WTC11 (cell line): Measurements from ENCODE around the gene ZNF26. TPM values are rescaled to one million over a fixed set of nuclear protein-coding genes. Genes with fewer than 3 reads are reported as not detected.

Source experiments
- ATAC-seq: fragments of 200-7000 bp; cut with Tn5 transposase; 2 replicates; pipeline ENCODE4 v1.10.0; 2021; ENCODE audit warnings: mild to moderate bottlenecking, moderate library complexity
- CTCF ChIA-PET: fragments of 300-600 bp; sonication (Branson Sonifier 250); formaldehyde crosslinking; loops from one replicate; lab custom pipeline; 2021; ENCODE audit warnings: antibody characterized with exemption; lab: Charles Lee
- POLR2A ChIA-PET: fragments of 350-600 bp; sonication (Branson Sonifier 250); formaldehyde crosslinking; loops from one replicate; lab custom pipeline; 2021; ENCODE audit warnings: antibody characterized with exemption; lab: Charles Lee
- DNase-seq: peaks from one replicate; pipeline ENCODE4 v3.0.0; 2021; ENCODE audit warnings: low spot score
- H3K27ac Mint-ChIP-seq: 2 replicates; pipeline ENCODE4 v1.8.0; 2021; ENCODE audit warnings: mixed read lengths
- H3K27me3 Mint-ChIP-seq: 2 replicates; pipeline ENCODE4 v1.8.0; 2021; ENCODE audit warnings: low read depth, mild to moderate bottlenecking, moderate library complexity, mixed read lengths
- H3K36me3 Mint-ChIP-seq: 2 replicates; pipeline ENCODE4 v1.8.0; 2021; ENCODE audit warnings: mixed read lengths
- H3K4me1 Mint-ChIP-seq: 2 replicates; pipeline ENCODE4 v1.8.0; 2022; ENCODE audit warnings: mixed read lengths
- H3K4me3 Mint-ChIP-seq: 2 replicates; pipeline ENCODE4 v1.8.0; 2021; ENCODE audit warnings: mild to moderate bottlenecking, moderate library complexity, mixed read lengths
- H3K9me3 Mint-ChIP-seq: 2 replicates; pipeline ENCODE4 v1.8.0; 2021; ENCODE audit warnings: mixed read lengths
- ATF1 ChIP-seq: sonication (generic); formaldehyde crosslinking; IDR thresholded peaks from 2 replicates; pipeline ENCODE4 v1.8.1; 2023; ENCODE audit warnings: mild to moderate bottlenecking, moderate library complexity, missing genetic modification reagents
- GRHL2 ChIP-seq: fragments of 250-450 bp; sonication (Bioruptor Pico); IDR thresholded peaks from 2 replicates; pipeline ENCODE4 v1.8.0; 2022; ENCODE audit warnings: mild to moderate bottlenecking, moderate library complexity; ENCODE audit not compliant: insufficient replicate concordance, severe bottlenecking
- IRF2 ChIP-seq: sonication (generic); formaldehyde crosslinking; IDR thresholded peaks from 2 replicates; pipeline ENCODE4 v1.8.0; 2022; ENCODE audit warnings: low read depth, missing genetic modification reagents, borderline replicate concordance
- JUN ChIP-seq: sonication (generic); formaldehyde crosslinking; IDR thresholded peaks from 2 replicates; pipeline ENCODE4 v1.8.0; 2023; ENCODE audit warnings: mild to moderate bottlenecking, missing genetic modification reagents
- NFATC4 ChIP-seq: fragments of 250-450 bp; sonication (Bioruptor Pico); IDR thresholded peaks from 2 replicates; pipeline ENCODE4 v1.9.0; 2021; ENCODE audit warnings: mild to moderate bottlenecking
- NFE2L1 ChIP-seq: sonication (generic); formaldehyde crosslinking; IDR thresholded peaks from 2 replicates; pipeline ENCODE4 v1.8.1; 2023; ENCODE audit warnings: missing genetic modification reagents
- NFYB ChIP-seq: sonication (generic); formaldehyde crosslinking; conservative IDR thresholded peaks from 2 replicates; pipeline ENCODE4 v1.8.0; 2022; ENCODE audit warnings: low read depth, missing genetic modification reagents
- NR1H2 ChIP-seq: sonication (generic); formaldehyde crosslinking; IDR thresholded peaks from 2 replicates; pipeline ENCODE4 v1.9.0; 2021; ENCODE audit warnings: mild to moderate bottlenecking, moderate library complexity, missing genetic modification reagents
- PRRX2 ChIP-seq: fragments of 250-450 bp; sonication (Bioruptor Pico); IDR thresholded peaks from 2 replicates; pipeline ENCODE4 v1.8.0; 2021; ENCODE audit warnings: mild to moderate bottlenecking
- TCF7 ChIP-seq: sonication (generic); formaldehyde crosslinking; IDR thresholded peaks from 2 replicates; pipeline ENCODE4 v1.8.0; 2022; ENCODE audit warnings: mild to moderate bottlenecking, low read depth, missing genetic modification reagents, moderate library complexity
- USF1 ChIP-seq: sonication (generic); formaldehyde crosslinking; IDR thresholded peaks from 2 replicates; pipeline ENCODE4 v1.8.0; 2022; ENCODE audit warnings: mild to moderate bottlenecking, missing genetic modification reagents
- ZNF121 ChIP-seq: sonication (generic); formaldehyde crosslinking; IDR thresholded peaks from 2 replicates; pipeline ENCODE4 v1.8.0; 2023; ENCODE audit warnings: missing genetic modification reagents
- ZNF138 ChIP-seq: sonication (generic); formaldehyde crosslinking; conservative IDR thresholded peaks from 2 replicates; pipeline ENCODE4 v1.8.1; 2022; ENCODE audit warnings: mild to moderate bottlenecking, moderate library complexity, missing genetic modification reagents
- ZNF281 ChIP-seq: sonication (generic); formaldehyde crosslinking; IDR thresholded peaks from 2 replicates; pipeline ENCODE4 v1.8.0; 2023; ENCODE audit warnings: mild to moderate bottlenecking, missing genetic modification reagents
- ZNF396 ChIP-seq: fragments of 250-450 bp; sonication (Bioruptor Pico); IDR thresholded peaks from 2 replicates; pipeline ENCODE4 v1.8.0; 2021; ENCODE audit warnings: mild to moderate bottlenecking, moderate library complexity, borderline replicate concordance
- total RNA-seq: library from RNA; stranded (reverse); gene quantifications from 3 replicates; pipeline ENCODE4 v1.2.3, GENCODE V29; 2021
- TF ChIP-seq, protein P1 (sequence below): fragments of 250-450 bp; sonication (Bioruptor Pico); IDR thresholded peaks from 2 replicates; pipeline ENCODE4 v1.9.0; 2021; ENCODE audit warnings: moderate library complexity, mild to moderate bottlenecking, inconsistent platforms, borderline replicate concordance
- TF ChIP-seq, protein P2 (sequence below): fragments of 250-450 bp; sonication (Bioruptor Pico); IDR thresholded peaks from 2 replicates; pipeline ENCODE4 v1.9.0; 2021; ENCODE audit warnings: mild to moderate bottlenecking
- TF ChIP-seq, protein P3 (sequence below): sonication (generic); formaldehyde crosslinking; IDR thresholded peaks from 2 replicates; pipeline ENCODE4 v1.8.0; 2022; ENCODE audit warnings: missing genetic modification reagents
- TF ChIP-seq, protein P4 (sequence below): sonication (generic); formaldehyde crosslinking; IDR thresholded peaks from 2 replicates; pipeline ENCODE4 v1.8.0; 2023; ENCODE audit warnings: missing genetic modification reagents, mild to moderate bottlenecking, borderline replicate concordance

ZNF26 gene
- total RNA-seq, 1 experiment from 2014 or later = 11.9 TPM

DNA sequence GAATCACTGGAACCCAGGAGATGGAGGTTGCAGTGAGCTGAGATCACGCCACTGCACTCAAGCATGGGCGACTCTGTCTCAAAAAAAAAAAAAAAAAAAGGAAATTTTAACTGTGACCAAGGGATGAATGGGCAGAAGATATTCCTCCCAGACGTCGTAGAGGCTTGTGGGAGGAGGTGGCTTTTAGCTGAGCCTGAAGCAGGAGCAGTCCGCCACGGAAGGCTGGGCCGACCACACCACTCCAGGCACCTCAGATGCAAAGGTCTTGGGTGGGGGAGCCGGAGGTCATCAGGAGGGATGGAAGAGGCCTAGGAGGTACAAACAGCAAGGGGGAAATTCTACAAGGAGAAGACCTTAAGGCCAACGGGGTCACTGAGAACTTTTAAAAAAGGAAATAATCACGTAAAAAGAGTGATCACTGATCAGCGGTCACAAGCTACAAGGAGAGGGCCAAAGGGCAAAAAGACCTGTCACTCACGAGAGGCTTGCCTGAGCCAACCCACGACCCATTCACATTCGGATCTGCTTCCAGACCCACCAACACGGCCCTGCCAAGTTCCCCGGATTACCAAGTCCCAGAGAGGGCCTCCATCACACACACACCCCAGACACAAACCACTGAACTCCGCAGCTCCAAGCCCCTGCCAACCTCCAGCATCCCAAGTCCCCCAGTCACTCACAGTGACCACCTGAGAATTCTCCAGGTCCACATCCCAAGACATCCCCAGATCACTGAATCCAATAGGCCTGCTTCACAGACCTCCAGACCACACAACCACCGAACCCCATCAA, 33.6 kb upstream of the ZNF26 start:
- TF ChIP-seq, protein P1, sequence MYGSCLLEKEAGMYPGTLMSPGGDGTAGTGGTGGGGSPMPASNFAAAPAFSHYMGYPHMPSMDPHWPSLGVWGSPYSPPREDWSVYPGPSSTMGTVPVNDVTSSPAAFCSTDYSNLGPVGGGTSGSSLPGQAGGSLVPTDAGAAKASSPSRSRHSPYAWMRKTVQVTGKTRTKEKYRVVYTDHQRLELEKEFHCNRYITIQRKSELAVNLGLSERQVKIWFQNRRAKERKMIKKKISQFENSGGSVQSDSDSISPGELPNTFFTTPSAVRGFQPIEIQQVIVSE (CRISPR knock-in tag) = no peak
- TF ChIP-seq IRF2 (CRISPR knock-in tag) = no peak
- TF ChIP-seq ZNF121 (CRISPR knock-in tag) = no peak
- TF ChIP-seq NFE2L1 (CRISPR knock-in tag) = no peak
- TF ChIP-seq, protein P2, sequence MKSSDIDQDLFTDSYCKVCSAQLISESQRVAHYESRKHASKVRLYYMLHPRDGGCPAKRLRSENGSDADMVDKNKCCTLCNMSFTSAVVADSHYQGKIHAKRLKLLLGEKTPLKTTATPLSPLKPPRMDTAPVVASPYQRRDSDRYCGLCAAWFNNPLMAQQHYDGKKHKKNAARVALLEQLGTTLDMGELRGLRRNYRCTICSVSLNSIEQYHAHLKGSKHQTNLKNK (CRISPR knock-in tag) = no peak
- no peak for TF ChIP-seq NFATC4 (CRISPR knock-in tag)
- no peak for TF ChIP-seq PRRX2 (CRISPR knock-in tag)
- no peak for TF ChIP-seq TCF7 (CRISPR knock-in tag)
- TF ChIP-seq, protein P3, sequence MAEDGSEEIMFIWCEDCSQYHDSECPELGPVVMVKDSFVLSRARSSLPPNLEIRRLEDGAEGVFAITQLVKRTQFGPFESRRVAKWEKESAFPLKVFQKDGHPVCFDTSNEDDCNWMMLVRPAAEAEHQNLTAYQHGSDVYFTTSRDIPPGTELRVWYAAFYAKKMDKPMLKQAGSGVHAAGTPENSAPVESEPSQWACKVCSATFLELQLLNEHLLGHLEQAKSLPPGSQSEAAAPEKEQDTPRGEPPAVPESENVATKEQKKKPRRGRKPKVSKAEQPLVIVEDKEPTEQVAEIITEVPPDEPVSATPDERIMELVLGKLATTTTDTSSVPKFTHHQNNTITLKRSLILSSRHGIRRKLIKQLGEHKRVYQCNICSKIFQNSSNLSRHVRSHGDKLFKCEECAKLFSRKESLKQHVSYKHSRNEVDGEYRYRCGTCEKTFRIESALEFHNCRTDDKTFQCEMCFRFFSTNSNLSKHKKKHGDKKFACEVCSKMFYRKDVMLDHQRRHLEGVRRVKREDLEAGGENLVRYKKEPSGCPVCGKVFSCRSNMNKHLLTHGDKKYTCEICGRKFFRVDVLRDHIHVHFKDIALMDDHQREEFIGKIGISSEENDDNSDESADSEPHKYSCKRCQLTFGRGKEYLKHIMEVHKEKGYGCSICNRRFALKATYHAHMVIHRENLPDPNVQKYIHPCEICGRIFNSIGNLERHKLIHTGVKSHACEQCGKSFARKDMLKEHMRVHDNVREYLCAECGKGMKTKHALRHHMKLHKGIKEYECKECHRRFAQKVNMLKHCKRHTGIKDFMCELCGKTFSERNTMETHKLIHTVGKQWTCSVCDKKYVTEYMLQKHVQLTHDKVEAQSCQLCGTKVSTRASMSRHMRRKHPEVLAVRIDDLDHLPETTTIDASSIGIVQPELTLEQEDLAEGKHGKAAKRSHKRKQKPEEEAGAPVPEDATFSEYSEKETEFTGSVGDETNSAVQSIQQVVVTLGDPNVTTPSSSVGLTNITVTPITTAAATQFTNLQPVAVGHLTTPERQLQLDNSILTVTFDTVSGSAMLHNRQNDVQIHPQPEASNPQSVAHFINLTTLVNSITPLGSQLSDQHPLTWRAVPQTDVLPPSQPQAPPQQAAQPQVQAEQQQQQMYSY (CRISPR knock-in tag) = no peak
- no peak for TF ChIP-seq GRHL2 (CRISPR knock-in tag)
- TF ChIP-seq ZNF396 (CRISPR knock-in tag) = no peak
- TF ChIP-seq ZNF281 (CRISPR knock-in tag) = no peak
- TF ChIP-seq JUN (CRISPR knock-in tag) = no peak
- TF ChIP-seq ZNF138 (CRISPR knock-in tag) = no peak
- TF ChIP-seq NFYB = no peak
- no peak for TF ChIP-seq NR1H2
- TF ChIP-seq, protein P4, sequence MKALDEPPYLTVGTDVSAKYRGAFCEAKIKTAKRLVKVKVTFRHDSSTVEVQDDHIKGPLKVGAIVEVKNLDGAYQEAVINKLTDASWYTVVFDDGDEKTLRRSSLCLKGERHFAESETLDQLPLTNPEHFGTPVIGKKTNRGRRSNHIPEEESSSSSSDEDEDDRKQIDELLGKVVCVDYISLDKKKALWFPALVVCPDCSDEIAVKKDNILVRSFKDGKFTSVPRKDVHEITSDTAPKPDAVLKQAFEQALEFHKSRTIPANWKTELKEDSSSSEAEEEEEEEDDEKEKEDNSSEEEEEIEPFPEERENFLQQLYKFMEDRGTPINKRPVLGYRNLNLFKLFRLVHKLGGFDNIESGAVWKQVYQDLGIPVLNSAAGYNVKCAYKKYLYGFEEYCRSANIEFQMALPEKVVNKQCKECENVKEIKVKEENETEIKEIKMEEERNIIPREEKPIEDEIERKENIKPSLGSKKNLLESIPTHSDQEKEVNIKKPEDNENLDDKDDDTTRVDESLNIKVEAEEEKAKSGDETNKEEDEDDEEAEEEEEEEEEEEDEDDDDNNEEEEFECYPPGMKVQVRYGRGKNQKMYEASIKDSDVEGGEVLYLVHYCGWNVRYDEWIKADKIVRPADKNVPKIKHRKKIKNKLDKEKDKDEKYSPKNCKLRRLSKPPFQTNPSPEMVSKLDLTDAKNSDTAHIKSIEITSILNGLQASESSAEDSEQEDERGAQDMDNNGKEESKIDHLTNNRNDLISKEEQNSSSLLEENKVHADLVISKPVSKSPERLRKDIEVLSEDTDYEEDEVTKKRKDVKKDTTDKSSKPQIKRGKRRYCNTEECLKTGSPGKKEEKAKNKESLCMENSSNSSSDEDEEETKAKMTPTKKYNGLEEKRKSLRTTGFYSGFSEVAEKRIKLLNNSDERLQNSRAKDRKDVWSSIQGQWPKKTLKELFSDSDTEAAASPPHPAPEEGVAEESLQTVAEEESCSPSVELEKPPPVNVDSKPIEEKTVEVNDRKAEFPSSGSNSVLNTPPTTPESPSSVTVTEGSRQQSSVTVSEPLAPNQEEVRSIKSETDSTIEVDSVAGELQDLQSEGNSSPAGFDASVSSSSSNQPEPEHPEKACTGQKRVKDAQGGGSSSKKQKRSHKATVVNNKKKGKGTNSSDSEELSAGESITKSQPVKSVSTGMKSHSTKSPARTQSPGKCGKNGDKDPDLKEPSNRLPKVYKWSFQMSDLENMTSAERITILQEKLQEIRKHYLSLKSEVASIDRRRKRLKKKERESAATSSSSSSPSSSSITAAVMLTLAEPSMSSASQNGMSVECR (CRISPR knock-in tag) = no peak
- no peak for TF ChIP-seq ATF1 (CRISPR knock-in tag)
- no peak for TF ChIP-seq USF1 (CRISPR knock-in tag)
- H3K4me3 Mint-ChIP-seq = no peak overlapping the region
- peaks cover 42% of the 10 kb centered on the region for H3K36me3 Mint-ChIP-seq
- peaks cover 41% of the 10 kb centered on the region for H3K9me3 Mint-ChIP-seq
- no peak overlapping the region for H3K27ac Mint-ChIP-seq
- ChIA-PET CTCF (no interaction called here), POLR2A (no interaction called here)
- ATAC-seq (no peak), DNase-seq (no peak)
- H3K4me1 Mint-ChIP-seq = peaks cover 14% of the 10 kb centered on the region
- no peaks in the 10 kb centered on the region; the same call in none of the 2 replicates for H3K27me3 Mint-ChIP-seq
